GM23338 (cell line): ENCODE results near the gene HLA-F.

ENCODE experiments used
- STAT1 ChIP-seq: IDR thresholded peaks from one replicate; pipeline ENCODE4 v1.6.1; 2016; ENCODE audit warnings: antibody characterized with exemption; ENCODE audit not compliant: unreplicated experiment
- TF ChIP-seq, protein P1 (sequence below), 2 experiments: fragments of 200-600 bp in 1 of 2; sonication (generic) in 1 of 2; conservative IDR thresholded peaks; 2 replicates each; pipeline versions ENCODE4 v1.5.1 to v1.6.1; 2016 to 2017; ENCODE audit warnings: antibody characterized with exemption in 2 of 2, low read depth in 2 of 2, mild to moderate bottlenecking in 2 of 2, moderate library complexity in 1 of 2

DNA sequence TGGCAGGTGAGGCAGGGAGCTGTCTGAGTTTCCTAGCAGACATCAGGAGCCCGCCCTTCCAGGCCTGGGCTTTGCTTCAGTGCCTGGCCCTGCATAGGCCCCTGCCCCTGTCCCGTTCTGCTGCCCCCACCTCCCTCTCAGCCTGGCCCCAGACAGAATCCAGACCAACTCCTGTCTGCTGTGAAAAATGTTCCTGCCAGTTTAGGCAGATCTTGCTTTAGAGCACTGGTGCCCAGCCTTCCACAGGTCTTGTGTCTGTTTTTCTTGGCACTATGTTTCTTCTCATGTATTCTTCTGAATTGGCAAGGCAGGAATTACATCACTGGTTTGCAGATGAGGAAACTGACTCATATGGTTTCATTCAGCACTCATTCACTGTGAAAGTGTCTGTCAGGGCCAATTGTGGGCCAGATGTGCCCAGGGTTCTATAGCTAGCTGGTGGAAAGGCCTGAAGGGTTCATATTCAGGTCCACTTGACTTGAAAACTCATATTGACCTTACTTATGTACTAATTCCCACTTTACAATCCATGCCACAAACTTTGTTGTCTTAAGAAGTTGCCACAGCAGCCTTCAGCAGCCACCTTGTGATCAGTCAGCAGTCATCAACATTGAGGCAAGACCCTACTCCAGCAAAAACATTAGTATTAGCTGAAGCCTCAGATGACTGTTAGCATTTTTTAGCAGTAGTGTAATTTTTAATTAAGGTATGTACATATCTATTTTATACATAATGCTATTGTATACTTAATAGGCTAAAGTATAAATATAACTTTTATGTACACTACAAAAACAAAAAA is 40.5 kb downstream of the HLA-F start:
- TF ChIP-seq, protein P1, sequence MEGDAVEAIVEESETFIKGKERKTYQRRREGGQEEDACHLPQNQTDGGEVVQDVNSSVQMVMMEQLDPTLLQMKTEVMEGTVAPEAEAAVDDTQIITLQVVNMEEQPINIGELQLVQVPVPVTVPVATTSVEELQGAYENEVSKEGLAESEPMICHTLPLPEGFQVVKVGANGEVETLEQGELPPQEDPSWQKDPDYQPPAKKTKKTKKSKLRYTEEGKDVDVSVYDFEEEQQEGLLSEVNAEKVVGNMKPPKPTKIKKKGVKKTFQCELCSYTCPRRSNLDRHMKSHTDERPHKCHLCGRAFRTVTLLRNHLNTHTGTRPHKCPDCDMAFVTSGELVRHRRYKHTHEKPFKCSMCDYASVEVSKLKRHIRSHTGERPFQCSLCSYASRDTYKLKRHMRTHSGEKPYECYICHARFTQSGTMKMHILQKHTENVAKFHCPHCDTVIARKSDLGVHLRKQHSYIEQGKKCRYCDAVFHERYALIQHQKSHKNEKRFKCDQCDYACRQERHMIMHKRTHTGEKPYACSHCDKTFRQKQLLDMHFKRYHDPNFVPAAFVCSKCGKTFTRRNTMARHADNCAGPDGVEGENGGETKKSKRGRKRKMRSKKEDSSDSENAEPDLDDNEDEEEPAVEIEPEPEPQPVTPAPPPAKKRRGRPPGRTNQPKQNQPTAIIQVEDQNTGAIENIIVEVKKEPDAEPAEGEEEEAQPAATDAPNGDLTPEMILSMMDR (conservative IDR thresholded peaks at IDR 0.05; ENCODE audit: low read depth in 2 of 2) = no peak
- TF ChIP-seq STAT1 = no peak
